GM19468 (cell line): ENCODE results near the gene PRPF18.

Experiments used
- ATAC-seq: cut with Tn5 transposase; IDR thresholded peaks from one replicate; pipeline ENCODE4 v1.9.1; 2021; ENCODE audit warnings: mild to moderate bottlenecking, moderate library complexity, moderate number of reproducible peaks; ENCODE audit not compliant: unreplicated experiment; ENCODE audit errors: extremely low read depth

The PRPF18 gene

DNA sequence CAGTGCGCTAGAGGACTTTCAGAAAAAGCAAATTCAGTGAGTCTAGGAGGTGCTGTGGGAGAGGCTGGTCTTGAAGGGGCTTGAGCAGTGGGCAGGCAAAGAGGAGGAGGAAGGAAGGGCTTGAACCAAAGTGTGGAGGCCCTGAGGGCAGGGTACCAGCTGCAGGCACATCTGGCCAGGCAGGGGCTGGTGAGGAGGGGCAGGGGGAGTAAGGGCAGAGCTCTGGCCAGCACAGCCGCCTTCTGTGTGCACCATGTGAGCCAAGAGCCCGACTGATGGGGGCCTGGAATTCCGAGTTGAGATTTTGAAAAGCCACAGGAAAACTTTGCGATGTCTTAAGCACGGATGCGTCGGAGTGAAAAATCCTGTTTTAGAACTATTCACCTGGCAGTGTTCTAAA is 74.5 kb downstream of the PRPF18 start:
- ATAC-seq = no peak

DNA sequence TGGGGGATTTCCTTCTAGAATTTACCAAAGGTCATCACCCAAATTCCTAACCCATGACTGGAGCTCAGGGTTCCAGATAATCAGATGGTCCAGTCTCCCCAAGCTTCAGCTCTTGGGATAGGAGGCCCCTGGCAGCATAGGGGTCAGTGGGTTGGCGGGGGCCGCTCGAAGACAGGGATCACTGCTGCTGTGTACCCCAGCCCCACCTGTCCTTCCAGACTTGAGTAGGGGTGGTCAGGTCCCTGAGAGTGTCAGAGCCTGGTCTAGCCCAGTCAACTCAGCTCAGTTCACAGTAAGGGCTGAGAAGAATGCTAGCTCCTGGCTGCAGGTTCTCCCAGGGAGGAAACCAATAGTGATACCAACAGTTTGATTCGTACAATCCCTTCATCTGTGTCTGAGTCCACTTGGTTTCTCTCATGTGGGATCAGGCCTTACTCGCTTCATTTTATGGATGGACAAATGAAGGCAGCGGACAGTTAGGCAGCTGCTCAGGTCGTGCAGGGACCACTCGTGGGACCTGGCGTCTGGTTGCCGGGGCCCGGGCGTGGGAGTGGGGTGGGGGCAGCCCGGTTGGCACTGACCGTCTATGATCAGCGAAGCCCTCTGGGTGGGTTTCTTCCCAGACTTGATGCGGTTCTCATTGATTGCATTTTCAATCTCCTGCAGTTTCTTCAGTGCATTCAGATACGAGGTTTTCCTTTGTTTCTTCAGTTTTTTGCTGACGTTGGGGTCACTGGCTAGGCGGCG is 78.9 kb downstream of the PRPF18 start:
- ATAC-seq = no peak

DNA sequence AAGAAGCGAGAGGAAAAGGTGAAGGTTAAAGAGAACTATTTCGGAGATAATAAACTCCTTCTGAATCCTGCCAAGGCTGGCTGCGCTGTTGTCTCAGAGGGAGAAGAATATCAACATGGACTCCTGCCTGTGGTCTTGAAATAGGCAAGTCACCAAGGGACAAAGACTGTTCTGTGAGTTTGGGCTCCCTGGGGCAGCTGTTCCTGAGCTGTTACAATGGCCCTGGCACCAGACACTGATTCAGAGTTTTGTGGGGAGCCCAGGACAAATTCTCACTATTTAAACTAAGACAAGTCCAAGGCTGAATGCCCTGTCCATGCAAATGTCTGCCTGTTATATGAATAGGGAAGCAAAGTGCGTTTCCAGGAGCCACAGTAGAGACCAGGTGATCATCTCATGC is 81.4 kb downstream of the PRPF18 start:
- ATAC-seq = no peak

DNA sequence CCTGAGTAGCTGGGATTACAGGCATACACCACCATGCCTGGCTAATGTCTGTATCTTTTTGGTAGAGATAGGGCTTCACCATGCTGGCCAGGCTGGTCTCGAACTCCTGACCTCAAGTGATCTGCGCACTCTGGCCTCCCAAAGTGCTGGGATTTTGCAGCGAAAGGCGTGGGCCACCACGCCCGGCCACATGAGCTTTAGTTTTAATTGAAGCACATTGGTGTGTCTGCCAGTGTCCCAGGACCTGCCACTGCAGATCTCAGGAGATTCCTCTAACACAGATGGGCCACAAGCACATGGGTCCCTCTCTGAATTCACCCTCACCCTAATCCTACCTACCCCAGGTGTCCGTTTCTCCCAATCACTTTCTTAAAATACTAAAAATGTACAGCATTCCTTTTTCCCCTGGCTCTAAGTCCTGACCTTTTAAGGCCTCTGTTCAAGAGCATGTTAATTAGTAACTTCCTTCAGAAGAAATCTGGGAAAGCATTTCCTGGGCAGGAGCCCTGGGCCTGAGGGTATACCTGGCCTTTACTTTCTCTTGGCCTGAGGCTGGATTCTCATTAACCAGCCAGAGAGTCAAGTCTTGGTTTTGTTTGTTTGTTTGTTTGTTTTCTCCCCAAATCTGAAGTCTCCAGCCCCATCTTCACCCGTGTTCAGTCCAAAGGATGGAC is 82.6 kb downstream of the PRPF18 start:
- no peak for ATAC-seq

DNA sequence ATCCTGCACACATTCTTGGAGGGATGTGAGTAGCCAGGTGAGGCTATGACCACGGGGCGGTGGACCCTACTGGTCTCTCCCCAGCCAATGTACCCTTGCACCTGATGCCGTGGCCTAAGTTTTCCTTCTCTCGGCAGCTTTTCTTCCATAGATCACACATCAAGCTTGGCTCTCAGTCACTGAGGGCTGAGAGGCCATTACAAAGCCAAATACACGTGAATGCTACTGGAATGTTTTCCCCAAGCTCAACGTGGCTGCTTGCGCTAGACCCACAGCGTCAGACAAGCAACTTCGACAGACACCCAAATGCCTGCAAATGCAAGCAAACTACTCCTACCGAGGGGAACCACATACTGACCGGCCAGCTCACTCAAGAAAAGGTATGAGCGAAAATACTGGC is 83.1 kb downstream of the PRPF18 start:
- ATAC-seq = no peak

DNA sequence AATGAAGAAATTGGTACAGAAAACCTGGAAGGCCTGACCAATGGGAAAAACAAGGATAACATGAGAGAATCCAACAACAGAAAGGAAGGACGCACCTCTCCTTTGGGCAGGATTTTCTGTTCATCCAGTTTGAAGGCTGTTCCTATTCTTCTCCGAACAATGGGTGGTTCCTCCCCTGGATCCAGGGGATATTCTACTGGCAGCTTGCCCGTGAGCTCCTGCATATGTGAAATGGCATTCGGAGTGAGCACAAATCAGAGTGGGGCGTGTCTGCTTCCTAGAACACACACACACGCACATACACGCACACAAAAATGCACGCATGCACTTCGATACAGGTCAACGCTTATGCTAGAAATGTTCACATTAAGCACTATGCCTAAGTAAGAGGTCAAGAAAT is 83.5 kb downstream of the PRPF18 start:
- ATAC-seq = no peak

DNA sequence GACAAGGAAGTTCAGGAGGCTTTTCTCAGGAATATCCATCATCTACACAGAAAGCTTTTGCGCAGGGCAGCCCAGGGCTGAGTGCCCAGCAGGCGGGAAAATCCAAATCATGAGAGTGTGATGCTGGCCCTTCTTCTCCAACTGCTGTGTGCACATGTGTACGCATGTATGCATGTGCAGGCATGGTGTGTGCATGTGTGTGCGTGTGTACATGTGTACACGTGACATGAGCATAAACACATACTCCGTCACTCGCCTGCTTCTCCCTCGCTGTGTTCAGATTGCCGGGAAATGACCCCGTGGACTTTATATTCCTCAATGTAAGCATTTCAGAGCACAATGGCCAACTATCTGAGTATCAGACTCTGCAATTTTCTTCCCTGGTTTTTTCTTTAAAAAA is 85.1 kb downstream of the PRPF18 start:
- no peak for ATAC-seq

DNA sequence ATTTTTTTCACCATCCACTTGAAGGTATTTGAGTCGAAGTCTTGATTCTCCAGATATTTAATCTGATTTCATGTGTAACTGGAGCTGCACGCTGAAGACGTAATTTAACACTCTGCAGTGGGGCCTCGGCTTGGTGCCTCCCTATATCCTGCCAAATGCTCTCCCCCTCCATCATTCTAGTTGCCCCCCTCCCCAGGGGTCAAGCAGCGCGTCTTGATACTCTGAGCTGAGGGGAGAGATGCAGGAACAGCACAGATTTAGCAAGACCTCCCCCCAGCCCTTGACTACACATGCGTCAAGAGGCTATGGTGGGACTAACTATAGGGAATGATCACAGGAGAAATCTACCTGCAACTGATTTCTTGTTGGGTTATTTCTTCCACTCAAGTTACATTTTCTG is 85.8 kb downstream of the PRPF18 start:
- no peak for ATAC-seq

DNA sequence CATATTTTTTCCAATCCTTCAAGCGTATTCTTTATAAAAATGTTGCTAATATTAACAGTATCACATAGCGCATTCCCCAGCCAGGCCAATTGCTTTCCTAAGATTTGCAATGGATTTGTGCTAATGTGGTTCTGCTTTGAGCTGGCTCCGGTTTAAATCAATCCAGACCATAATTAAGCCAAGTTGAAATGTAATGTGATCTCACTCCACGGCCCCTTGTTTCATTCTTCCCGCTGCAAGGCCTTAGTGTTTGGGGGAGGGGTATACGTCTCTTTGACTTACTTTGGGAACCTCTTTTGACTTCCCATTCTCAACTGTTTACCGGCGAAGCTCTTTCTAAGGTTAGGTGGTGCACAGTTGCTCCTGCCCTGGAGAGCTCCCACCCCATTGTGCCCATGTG is 86.4 kb downstream of the PRPF18 start:
- ATAC-seq = no peak

DNA sequence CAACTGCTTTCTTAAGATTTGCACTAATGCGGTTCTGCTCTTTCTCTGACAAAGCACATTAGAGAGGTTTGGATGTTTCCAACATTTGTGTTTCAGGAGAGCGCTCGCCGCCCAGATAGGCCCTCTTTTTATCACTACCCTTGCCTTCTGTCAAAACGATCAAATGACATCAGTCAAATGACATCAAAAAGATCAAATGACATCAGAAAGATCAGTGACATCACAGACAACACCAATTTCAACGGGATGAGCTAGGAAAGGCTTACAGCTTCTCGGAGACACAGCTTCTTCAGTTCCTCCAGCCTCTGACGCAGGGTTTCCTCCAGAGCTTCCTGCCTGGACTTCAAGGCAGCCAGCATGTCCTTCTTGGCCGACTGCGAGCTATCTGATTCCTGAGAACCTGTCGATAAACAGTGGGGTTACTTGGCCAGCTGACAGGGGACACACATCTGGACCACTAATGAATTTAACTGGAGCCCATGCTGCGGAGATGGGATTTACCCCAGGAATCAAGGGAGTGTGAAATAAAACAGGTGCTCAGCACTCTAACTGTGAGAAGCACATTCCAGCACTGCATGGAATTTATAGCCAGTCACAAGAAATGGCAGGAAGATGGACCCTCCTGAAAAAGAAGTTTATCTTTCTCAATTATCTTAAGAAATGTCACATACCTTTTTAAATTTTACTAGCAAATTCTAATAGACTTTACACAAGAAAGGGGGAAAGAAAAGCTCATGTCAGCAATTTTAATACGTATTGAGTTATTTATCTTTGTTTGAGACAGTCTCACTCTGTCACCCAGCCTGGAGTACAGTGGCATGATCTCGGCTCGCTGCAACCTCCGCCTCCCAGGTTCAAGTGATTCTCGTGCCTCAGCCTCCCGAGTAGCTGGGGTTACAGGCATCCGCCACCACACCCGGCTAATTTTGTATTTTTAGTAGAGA is 88.2 kb downstream of the PRPF18 start:
- ATAC-seq = no peak

DNA sequence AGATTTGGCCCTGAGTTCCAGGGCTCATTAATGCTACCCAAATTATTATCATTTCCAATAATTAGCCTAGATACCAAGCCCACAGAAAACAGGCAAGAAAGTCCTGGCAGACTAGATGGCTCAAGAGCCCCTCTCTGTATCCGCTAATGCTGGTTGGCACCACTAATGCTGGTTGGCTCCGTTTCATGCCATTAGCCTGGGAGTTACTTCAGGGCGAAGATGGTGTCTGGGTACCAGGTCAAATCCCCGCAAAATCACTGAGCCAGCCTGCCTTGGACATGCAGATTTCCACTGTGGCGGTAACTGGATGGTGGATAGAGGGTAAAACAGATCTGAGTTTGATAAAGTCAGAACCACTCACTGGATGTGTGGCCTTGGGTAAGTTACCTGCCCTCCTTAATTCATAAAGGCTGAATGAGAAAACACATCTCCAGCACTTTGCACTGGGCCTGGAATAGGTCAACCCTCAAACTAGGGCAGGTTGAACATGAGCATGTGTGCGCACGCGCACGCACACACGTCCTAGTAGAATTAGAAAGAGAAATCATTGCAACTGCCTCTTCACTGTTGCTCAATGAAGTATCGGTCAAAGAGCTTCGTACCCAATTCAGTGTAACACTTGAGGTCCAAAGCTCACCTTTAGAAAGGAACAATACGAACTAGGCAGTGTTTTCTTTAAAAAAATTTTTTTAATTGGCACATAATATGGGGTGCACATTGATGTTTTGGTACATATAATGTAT is 91.5 kb downstream of the PRPF18 start:
- no peak for ATAC-seq
